ENCODE measurements around the gene ING2.
A peak's percentile ranks its signal among the peaks of the same experiment; 100 is the strongest.
"Not testable (repeated sequence)": the region's sequence is repeated elsewhere in the genome, so short reads cannot be mapped to it uniquely, and the experiment has no call there.

ING2 gene

DNA sequence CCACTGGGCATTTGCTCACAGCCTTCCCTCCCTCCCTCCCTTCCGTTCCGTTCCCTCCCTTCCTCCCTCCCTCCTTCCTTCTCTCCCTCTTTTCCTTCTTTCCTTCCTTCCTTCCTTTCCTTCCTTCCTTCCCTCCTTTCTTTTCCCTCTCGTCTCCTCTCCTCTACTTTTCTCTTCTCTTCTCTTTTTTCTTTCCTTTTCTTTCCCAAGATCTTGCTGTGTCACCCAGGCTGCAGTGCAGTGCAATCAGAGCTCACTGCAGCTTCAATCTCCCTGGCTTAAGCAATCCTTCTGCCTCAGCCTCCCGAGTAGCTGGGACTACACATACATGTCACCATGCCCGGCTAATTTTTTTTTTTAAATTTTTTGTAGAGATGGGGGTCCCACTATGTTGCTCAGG is 26.7 kb upstream of the ING2 start:
- DNase-seq (ENCODE audit: low read depth, low spot score): no peak
- TF ChIP-seq, protein P1, sequence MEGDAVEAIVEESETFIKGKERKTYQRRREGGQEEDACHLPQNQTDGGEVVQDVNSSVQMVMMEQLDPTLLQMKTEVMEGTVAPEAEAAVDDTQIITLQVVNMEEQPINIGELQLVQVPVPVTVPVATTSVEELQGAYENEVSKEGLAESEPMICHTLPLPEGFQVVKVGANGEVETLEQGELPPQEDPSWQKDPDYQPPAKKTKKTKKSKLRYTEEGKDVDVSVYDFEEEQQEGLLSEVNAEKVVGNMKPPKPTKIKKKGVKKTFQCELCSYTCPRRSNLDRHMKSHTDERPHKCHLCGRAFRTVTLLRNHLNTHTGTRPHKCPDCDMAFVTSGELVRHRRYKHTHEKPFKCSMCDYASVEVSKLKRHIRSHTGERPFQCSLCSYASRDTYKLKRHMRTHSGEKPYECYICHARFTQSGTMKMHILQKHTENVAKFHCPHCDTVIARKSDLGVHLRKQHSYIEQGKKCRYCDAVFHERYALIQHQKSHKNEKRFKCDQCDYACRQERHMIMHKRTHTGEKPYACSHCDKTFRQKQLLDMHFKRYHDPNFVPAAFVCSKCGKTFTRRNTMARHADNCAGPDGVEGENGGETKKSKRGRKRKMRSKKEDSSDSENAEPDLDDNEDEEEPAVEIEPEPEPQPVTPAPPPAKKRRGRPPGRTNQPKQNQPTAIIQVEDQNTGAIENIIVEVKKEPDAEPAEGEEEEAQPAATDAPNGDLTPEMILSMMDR (IDR thresholded peaks at IDR 0.05; ENCODE audit: insufficient read depth, low read length, missing control alignments): no peak
- H3K4me3 ChIP-seq (ENCODE audit: low read depth, low read length): no peak overlapping the region
- ChIA-PET CTCF (interaction anchor here (1.5 kb wide), 1 partner anchor 9 kb away, joined by 6 read pairs; no protein-coding TSS in a partner anchor), POLR2A (interaction anchor here (0.6 kb wide), 1 partner anchor 9 kb away, joined by 3 read pairs; no protein-coding TSS in a partner anchor)

DNA sequence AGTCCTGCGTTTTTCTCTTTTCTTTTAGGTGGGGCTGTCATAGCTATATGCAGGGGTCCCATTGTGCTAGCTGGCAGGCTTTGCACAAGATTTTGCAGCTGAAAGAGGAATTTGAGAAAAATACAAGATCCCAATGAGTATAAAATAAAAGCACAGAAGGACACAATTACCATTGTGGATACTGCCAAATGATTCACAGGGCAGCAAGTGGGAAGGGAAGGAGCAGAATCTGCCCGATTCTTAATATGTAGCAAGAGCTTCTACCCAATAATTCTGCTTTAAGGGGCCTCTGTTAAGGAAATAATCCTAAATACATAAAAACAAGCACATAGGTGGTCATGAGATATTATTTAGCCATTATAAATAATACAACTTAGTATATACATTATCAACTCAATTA is 25.9 kb upstream of the ING2 start:
- H3K4me3 ChIP-seq (ENCODE audit: low read depth, low read length): no peak overlapping the region
- ChIA-PET CTCF (interaction anchor here (1.5 kb wide), 1 partner anchor 10 kb away, joined by 6 read pairs; no protein-coding TSS in a partner anchor), POLR2A (no interaction called here)
- TF ChIP-seq, protein P1 (IDR thresholded peaks at IDR 0.05; ENCODE audit: insufficient read depth, low read length, missing control alignments): no peak
- no peak for DNase-seq (ENCODE audit: low read depth, low spot score)

DNA sequence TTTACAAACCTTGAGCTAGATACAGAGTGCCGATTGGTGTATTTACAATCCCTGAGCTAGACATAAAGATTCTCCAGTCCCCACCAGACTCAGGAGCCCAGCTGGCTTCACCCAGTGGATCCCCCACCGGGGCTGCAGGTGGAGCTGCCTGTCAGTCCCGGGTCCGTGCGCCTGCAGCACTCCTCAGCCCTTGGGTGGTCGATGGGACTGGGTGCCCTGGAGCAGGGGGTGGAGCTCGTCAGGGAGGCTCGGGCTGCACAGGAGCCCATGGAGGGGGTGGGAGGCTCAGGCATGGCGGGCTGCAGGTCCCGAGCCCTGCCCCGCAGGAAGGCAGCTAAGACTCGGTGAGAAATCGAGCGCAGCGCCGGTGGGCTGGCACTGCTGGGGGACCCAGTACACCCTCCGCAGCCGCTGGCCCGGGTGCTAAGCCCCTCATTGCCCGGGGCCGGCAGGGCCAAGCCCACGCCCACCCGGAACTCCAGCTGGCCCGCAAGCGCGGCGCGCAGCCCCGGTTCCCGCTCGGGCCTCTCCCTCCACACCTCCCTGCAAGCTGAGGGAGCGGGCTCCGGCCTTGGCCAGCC is 22.3 kb upstream of the ING2 start:
- POLR2A ChIA-PET; H3K4me3 ChIP-seq (ENCODE audit: low read depth, low read length); DNase-seq (ENCODE audit: low read depth, low spot score): not testable (repeated sequence)
- CTCF ChIA-PET: interaction anchor here (1.1 to 1.2 kb wide), 2 partner anchors 9 to 11 kb away, joined by 3 to 5 read pairs; no protein-coding TSS in a partner anchor

DNA sequence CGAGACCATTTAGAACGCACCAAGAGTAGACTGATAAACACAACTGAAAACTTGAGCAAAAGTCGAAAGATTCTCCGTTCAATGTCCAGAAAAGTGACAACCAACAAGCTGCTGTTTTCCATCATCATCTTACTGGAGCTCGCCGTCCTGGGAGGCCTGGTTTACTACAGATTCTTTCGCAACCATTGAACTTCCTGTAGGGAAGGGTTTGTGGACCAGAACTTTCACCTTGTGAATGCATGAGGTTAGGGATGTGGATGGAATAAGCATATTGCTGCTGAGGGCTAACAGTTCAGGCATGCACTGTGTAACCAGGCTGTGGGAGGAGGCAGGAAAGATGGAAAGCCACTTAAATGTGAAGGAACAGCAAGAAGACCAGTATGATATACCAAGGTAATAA is 20.9 kb upstream of the ING2 start:
- CTCF ChIA-PET: interaction anchor here (1.2 to 1.6 kb wide), 3 partner anchors 9 to 25 kb away, joined by 3 to 5 read pairs (median 5); no protein-coding TSS in a partner anchor
- no peak for DNase-seq (ENCODE audit: low read depth, low spot score)
- no peak overlapping the region for H3K4me3 ChIP-seq (ENCODE audit: low read depth, low read length)
- POLR2A ChIA-PET: no interaction called here
- TF ChIP-seq, protein P1 (IDR thresholded peaks at IDR 0.05; ENCODE audit: insufficient read depth, low read length, missing control alignments): no peak

DNA sequence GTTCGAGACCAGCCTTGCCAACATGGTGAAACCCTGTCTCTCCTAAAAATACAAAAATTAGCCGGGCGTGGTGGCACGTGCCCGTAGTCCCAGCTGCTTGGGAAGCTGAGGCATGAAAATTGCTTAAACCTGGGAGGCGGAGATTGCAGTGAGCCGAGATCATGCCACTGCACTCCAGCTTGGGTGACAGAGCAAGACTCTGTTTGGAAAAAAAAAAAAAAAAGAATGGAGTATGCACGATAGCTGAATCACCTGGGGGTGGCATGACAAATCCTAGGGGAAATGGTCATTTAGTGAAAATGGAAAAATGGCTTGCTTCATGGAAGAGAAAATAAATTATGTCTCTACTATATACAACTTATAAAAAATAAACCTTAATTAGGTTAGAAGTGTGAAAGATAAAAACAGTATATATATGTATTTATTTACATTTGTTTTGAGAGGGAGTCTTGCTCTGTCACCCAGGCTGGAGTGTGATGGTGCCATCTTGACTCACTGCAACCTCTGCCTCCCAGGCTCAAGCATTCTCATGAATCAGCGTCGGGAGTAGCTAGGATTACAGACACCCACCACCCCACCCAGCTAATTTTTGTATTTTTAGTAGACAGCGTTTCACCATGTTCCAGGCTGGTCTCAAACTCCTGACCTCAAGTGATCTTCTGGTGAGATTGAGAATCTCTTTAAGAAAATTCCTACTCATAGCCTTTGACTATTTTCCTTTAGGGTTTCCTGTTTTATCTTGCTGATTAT is 19.3 kb upstream of the ING2 start:
- TF ChIP-seq, protein P1 (IDR thresholded peaks at IDR 0.05; ENCODE audit: insufficient read depth, low read length, missing control alignments): no peak
- ChIA-PET CTCF (interaction anchor here (1.0 to 1.8 kb wide), 2 partner anchors 12 to 17 kb away, joined by 4 read pairs; no protein-coding TSS in a partner anchor), POLR2A (no interaction called here)
- no peak for DNase-seq (ENCODE audit: low read depth, low spot score)
- no peak overlapping the region for H3K4me3 ChIP-seq (ENCODE audit: low read depth, low read length)

DNA sequence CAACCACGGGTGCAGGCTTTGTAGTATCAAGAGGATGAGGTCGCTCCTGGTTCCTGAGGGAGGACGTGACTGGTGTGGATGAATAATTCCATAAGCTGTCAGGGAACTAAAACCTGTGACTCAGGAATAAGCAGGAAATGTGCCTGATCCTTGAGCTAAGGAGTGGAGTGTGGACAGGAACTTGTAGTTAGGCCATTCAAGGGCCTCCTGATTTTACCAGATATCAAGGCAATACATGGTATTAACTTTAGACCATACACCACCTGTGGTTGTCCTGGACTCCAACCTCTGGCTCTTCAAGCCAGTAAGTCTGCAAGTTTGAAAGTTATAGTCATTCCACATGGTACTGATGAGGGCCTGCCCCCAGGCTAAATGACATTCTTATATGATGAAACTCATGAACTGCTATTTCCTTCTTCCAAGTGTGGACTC is 12.1 kb upstream of the ING2 start:
- H3K4me3 ChIP-seq (ENCODE audit: low read depth, low read length): no peak overlapping the region
- POLR2A ChIA-PET: interaction anchor here (0.6 to 1.0 kb wide), 2 partner anchors 11 to 19 kb away, joined by 3 to 4 read pairs; no protein-coding TSS in a partner anchor
- TF ChIP-seq, protein P1 (IDR thresholded peaks at IDR 0.05; ENCODE audit: insufficient read depth, low read length, missing control alignments): no peak
- CTCF ChIA-PET: interaction anchor here (1.2 to 1.3 kb wide), 3 partner anchors 11 to 23 kb away, joined by 3 to 5 read pairs (median 4); no protein-coding TSS in a partner anchor
- DNase-seq (ENCODE audit: low read depth, low spot score): peak; percentile 55
